OCI-LY7 (cell line): ENCODE measurements around the gene IGLL5. TPM values are rescaled to one million over a fixed set of nuclear protein-coding genes. Genes with fewer than 3 reads are reported as not detected.

Source experiments
- BruUV-seq: library from RNA; stranded (reverse); fragments of 400-500 nt; replicated peaks from 2 replicates; lab custom pipeline; 2021; lab: Mats Ljungman, UMichigan
- CTCF ChIA-PET: fragments of 300-600 bp; sonication (Branson Sonifier 250); formaldehyde crosslinking; loops from one replicate; lab custom pipeline; 2022; ENCODE audit warnings: antibody characterized with exemption; ENCODE audit not compliant: unreplicated experiment; lab: Charles Lee
- POLR2A ChIA-PET: fragments of 300-600 bp; sonication (Branson Sonifier 250); formaldehyde crosslinking; loops from one replicate; lab custom pipeline; 2022; ENCODE audit warnings: antibody characterized with exemption; lab: Charles Lee
- DNase-seq: peaks from one replicate; pipeline ENCODE4 v3.0.0-alpha.2; 2015; ENCODE audit warnings: low spot score
- H2AFZ ChIP-seq: fragments of 200-600 bp; sonication (generic), shearing (Covaris generic); 2 replicates; pipeline ENCODE4 v1.6.1; 2014; ENCODE audit warnings: mild to moderate bottlenecking, antibody characterized with exemption, low read length, moderate library complexity
- H3K27ac ChIP-seq: fragments of 200-600 bp; sonication (generic); 2 replicates; pipeline ENCODE4 v1.5.1; 2014; ENCODE audit warnings: mixed run types, low read depth, mild to moderate bottlenecking, moderate library complexity, low read length, inconsistent platforms; ENCODE audit not compliant: poor library complexity, severe bottlenecking
- H3K36me3 ChIP-seq: fragments of 200-600 bp; sonication (generic); 2 replicates; pipeline ENCODE4 v1.6.1; 2014; ENCODE audit warnings: mild to moderate bottlenecking, antibody characterized with exemption, low read length, moderate library complexity, mixed read lengths; ENCODE audit not compliant: insufficient read depth
- H3K4me1 ChIP-seq: fragments of 200-600 bp; sonication (generic); 2 replicates; pipeline ENCODE4 v1.5.1; 2014; ENCODE audit warnings: mild to moderate bottlenecking, low read length; ENCODE audit not compliant: insufficient read depth, poor library complexity, severe bottlenecking
- H3K4me2 ChIP-seq: fragments of 200-600 bp; sonication (generic); 2 replicates; pipeline ENCODE4 v1.6.1; 2014; ENCODE audit warnings: mild to moderate bottlenecking, low read length
- H3K4me3 ChIP-seq: fragments of 200-600 bp; sonication (generic); 2 replicates; pipeline ENCODE4 v1.5.1; 2014; ENCODE audit warnings: mild to moderate bottlenecking, low read depth, low read length; ENCODE audit not compliant: poor library complexity, severe bottlenecking
- H3K79me2 ChIP-seq: fragments of 200-600 bp; sonication (generic); 2 replicates; pipeline ENCODE4 v1.6.1; 2016; ENCODE audit warnings: low read depth, mild to moderate bottlenecking, low read length, moderate library complexity, mixed read lengths; ENCODE audit not compliant: insufficient read depth
- H3K9me2 ChIP-seq: fragments of 200-600 bp; sonication (generic); 2 replicates; pipeline ENCODE4 v1.6.1; 2016; ENCODE audit warnings: mild to moderate bottlenecking, low read length, mixed read lengths; ENCODE audit not compliant: insufficient read depth
- H3K9me3 ChIP-seq: fragments of 200-600 bp; sonication (generic); 2 replicates; pipeline ENCODE4 v1.6.1; 2014; ENCODE audit warnings: mild to moderate bottlenecking, mixed run types, low read length, mixed read lengths
- H4K20me1 ChIP-seq: fragments of 200-600 bp; sonication (generic); 2 replicates; pipeline ENCODE4 v1.6.1; 2014; ENCODE audit warnings: mild to moderate bottlenecking, antibody characterized with exemption, low read length, moderate library complexity, mixed read lengths; ENCODE audit not compliant: insufficient read depth
- EZH2phosphoT487 ChIP-seq: fragments of 200-600 bp; sonication (generic); IDR thresholded peaks from 2 replicates; pipeline ENCODE4 v1.6.1; 2018; ENCODE audit warnings: low read depth, borderline replicate concordance, mild to moderate bottlenecking, mixed run types, antibody characterized with exemption, low read length, moderate library complexity, mixed read lengths
- intact Hi-C: fragments of 100-400 bp; cut with micrococcal nuclease; formaldehyde crosslinking; loops from one replicate; pipeline ENCODE4 v1.10.0; 2022; ENCODE audit not compliant: unreplicated experiment
- total RNA-seq, 2 experiments: library from RNA; depleted of rRNA in 1 of 2; stranded (reverse); fragments of >200 nt in 1 of 2; shearing (Covaris generic) in 1 of 2; gene quantifications; 2 replicates each; pipeline ENCODE4 v1.2.3, GENCODE V29; 2014 to 2022
- TF ChIP-seq, protein P1 (sequence below): fragments of 200-600 bp; sonication (generic); conservative IDR thresholded peaks from 2 replicates; pipeline ENCODE4 v1.5.1; 2014; ENCODE audit warnings: mild to moderate bottlenecking, antibody characterized with exemption, low read length, moderate library complexity, mixed read lengths

IGLL5 gene
- total RNA-seq, 2 experiments from 2014 or later = 219 to 364 TPM

DNA sequence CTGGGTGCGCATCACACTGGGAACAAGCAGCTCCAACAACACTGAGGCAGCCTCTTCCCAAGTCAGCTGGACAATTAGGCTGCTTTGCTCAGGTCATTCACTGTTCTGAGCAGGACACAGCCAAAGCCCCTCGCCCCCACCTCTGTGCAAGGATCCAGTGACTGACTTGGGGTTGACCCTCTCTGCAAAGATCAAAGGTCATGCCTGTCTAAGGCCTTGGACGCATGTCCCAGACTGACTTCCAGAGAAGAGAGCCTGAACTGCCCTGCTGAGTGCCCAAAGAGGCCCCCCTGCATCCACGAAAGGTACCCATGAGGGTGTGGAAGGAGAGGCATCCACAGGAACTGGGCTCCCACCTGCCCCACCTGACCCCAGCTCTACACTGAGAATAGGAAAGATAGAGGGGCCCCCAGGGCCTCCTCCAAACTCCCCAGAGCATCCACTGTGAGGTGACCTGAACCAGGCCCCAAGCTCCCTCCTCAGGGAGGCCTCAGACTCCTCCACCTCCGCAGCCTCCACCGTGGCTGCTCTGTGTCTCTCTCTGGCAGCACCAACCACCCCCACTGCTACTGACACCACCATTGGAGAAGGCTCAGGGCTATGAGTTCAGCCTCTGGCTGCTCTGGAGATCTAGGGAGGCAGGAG lies 53.5 kb downstream of the IGLL5 start:
- H3K36me3 ChIP-seq = no peaks in the 10 kb centered on the region
- no peak overlapping the region for H3K4me3 ChIP-seq
- no peak for DNase-seq
- peak overlapping the region; percentile 63 for H3K4me2 ChIP-seq
- no peaks in the 10 kb centered on the region for H3K9me3 ChIP-seq
- H2AFZ ChIP-seq = no peak overlapping the region
- no peaks in the 10 kb centered on the region for H4K20me1 ChIP-seq
- POLR2A ChIA-PET = interaction anchor here (1.0 to 17.9 kb wide), 6 partner anchors 10 to 199 kb away, joined by 3 to 308 read pairs (median 6); partner anchors contain the start of gene IGLL5
- no TSS peak for BruUV-seq
- CTCF ChIA-PET = interaction anchor here (0.5 to 5.5 kb wide), 7 partner anchors 9 to 766 kb away, joined by 3 to 41 read pairs (median 6); no protein-coding TSS in a partner anchor
- peaks cover 100% of the 10 kb centered on the region for H3K4me1 ChIP-seq
- H3K27ac ChIP-seq = peak overlapping the region; percentile 90
- no peaks in the 10 kb centered on the region for H3K79me2 ChIP-seq
- no peak for TF ChIP-seq EZH2phosphoT487
- TF ChIP-seq, protein P1, sequence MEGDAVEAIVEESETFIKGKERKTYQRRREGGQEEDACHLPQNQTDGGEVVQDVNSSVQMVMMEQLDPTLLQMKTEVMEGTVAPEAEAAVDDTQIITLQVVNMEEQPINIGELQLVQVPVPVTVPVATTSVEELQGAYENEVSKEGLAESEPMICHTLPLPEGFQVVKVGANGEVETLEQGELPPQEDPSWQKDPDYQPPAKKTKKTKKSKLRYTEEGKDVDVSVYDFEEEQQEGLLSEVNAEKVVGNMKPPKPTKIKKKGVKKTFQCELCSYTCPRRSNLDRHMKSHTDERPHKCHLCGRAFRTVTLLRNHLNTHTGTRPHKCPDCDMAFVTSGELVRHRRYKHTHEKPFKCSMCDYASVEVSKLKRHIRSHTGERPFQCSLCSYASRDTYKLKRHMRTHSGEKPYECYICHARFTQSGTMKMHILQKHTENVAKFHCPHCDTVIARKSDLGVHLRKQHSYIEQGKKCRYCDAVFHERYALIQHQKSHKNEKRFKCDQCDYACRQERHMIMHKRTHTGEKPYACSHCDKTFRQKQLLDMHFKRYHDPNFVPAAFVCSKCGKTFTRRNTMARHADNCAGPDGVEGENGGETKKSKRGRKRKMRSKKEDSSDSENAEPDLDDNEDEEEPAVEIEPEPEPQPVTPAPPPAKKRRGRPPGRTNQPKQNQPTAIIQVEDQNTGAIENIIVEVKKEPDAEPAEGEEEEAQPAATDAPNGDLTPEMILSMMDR = no peak
- intact Hi-C loops = no loop called here
- H3K9me2 ChIP-seq = no peaks in the 10 kb centered on the region

DNA sequence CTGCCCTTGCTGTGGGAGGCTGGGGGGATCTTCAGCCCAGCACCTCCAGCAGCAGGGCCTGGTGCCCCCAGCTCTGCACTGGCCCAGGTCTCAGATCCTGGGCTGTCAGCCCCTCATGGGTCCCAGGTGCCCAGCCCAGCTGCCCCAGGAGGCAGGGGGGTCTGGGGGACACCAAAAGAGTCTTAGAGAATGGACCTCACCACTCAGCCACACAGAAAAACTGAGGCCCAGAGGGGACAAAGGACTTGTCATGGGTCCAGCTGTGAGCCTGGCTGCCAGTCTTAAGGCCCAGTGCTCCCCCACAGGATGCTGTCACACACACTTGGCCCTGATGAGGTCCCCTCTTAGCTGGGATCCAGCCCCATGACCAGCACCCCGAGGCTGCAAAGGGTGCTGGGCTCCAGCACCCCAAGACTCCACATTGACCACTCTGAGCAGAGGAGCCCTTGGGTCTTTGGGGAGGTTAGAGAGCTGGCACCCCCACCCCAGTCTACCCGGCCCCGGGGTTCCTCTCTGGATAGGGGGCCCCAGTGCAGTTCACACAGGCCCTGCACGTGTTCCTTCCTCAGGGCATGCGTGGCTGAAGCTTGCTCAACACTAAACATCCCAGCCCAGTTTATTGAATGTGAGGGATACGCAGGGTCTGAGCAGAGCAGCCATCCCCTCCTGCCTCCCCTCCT lies 54.4 kb downstream of the IGLL5 start:
- Histone ChIP-seq H3K4me2 (peak overlapping the region; percentile 63), H3K27ac (peak overlapping the region; percentile 90), H3K4me3 (no peak overlapping the region), H3K79me2 (no peaks in the 10 kb centered on the region), H4K20me1 (no peaks in the 10 kb centered on the region), H3K9me3 (no peaks in the 10 kb centered on the region), H2AFZ (no peak overlapping the region), H3K9me2 (no peaks in the 10 kb centered on the region), H3K4me1 (peaks cover 100% of the 10 kb centered on the region), H3K36me3 (no peaks in the 10 kb centered on the region)
- ChIA-PET CTCF (interaction anchor here (0.5 to 5.5 kb wide), 9 partner anchors 8 to 765 kb away, joined by 3 to 41 read pairs (median 7); no protein-coding TSS in a partner anchor), POLR2A (interaction anchor here (1.0 to 17.9 kb wide), 9 partner anchors 11 to 198 kb away, joined by 3 to 308 read pairs (median 5); partner anchors contain the start of gene IGLL5)
- TF ChIP-seq, protein P1 = no peak
- TF ChIP-seq EZH2phosphoT487 = no peak
- intact Hi-C loops = loop anchor here (1.0 to 2.0 kb wide), 2 partner anchors 10 to 57 kb away; no protein-coding TSS in a partner anchor
- peak; percentile 53 for DNase-seq
- BruUV-seq = no TSS peak
